22Rv1 (cell line): Measurements from ENCODE around the gene DCLK2.

Experiments used
- H3K27ac ChIP-seq: fragments of 450-650 bp; 2 replicates; pipeline ENCODE4 v1.5.1; 2017
- CTCF ChIP-seq: fragments of 450-650 bp; IDR thresholded peaks from 2 replicates; pipeline ENCODE4 v1.5.1; 2017; ENCODE audit warnings: mild to moderate bottlenecking
- ZFX ChIP-seq: fragments of 450-650 bp; IDR thresholded peaks from 2 replicates; pipeline ENCODE4 v1.6.1; 2017; ENCODE audit warnings: antibody characterized with exemption, borderline replicate concordance

DCLK2 gene

DNA sequence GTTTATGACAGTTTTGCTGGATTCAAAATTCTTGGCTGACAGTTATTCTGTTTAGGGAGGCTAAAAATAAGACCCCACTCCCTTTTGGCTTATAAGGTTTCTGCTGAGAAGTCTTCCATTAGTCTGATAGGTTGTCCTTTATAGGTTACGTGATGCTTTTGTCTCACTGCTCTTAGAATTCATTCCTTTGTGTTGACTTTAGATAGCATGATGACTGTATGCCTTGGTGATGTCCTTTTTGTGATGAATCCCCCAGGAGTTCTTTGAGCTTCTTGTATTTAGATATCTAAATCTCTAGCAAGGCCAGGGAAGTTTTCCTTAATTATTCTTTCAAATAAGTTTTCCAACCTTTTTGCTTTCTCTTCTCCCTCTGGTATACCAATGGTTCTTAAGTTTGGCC is 36.4 kb downstream of the DCLK2 start:
- no peak for TF ChIP-seq ZFX
- TF ChIP-seq CTCF, result no peak

GRCh38 chr4:150115851-150116250 is 37.6 kb downstream of the DCLK2 start:
- H3K27ac ChIP-seq, result no peak overlapping the region
- TF ChIP-seq ZFX (no peak), CTCF (no peak)

More for the DNA sequence above, 36.4 kb downstream of the DCLK2 start:
- no peak overlapping the region for H3K27ac ChIP-seq

DNA sequence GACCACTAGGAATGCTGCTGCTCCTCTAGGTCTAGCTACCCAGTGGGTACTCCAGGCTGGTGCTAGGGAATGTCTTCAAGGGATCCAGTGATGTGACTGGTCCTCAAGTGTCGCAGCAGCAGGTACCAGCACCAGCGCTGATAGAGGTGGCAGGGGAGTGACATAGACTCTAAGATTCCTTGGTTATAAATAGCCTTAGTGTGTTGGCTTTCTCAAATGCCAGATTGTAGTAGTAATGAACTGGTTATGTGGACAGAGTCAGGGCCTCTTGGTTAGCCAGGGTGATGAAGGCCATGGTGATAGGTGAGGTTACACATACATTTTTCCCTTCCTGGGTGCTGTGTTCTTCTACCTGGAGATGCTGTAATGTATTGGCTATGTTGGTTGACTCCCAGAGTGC is 38.3 kb downstream of the DCLK2 start:
- no peak overlapping the region for H3K27ac ChIP-seq

GRCh38 chr4:150117094-150117493 is 38.8 kb downstream of the DCLK2 start:
- TF ChIP-seq ZFX (no peak), CTCF (no peak)
- H3K27ac ChIP-seq, result no peak overlapping the region

More for the DNA sequence above, 38.3 kb downstream of the DCLK2 start:
- TF ChIP-seq CTCF, result no peak
- no peak for TF ChIP-seq ZFX

DNA sequence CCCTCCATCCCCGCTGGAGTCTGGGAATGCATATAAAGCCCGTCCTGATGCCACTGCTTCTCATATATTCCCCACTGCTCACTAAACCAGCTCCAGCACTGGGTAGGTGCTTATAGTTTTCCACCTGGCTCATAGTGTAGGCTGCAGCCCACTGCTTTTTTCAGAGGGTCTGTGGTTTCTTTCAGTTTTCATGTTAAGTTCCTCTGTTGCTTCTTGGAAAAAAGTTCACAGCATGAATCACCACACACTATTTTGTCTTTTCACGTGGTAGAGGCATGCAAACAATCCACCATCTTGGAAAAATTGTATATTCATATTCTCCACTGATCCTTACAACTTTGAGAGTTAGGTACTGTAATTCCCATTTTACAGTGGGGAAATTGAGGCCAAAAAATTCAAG is 39.4 kb downstream of the DCLK2 start:
- TF ChIP-seq ZFX (no peak), CTCF (no peak)
- H3K27ac ChIP-seq, result no peak overlapping the region

- H3K27ac ChIP-seq, result no peak overlapping the region
- TF ChIP-seq ZFX, result no peak
- no peak for TF ChIP-seq CTCF
Observed at GRCh38 chr4:150119492-150119891, 41.2 kb downstream of the DCLK2 start.

- no peak overlapping the region for H3K27ac ChIP-seq
- TF ChIP-seq ZFX, result no peak
- TF ChIP-seq CTCF, result no peak
Observed at GRCh38 chr4:150123087-150123486, 44.8 kb downstream of the DCLK2 start.
